Peyer's patch (tissue), 4 donors: ENCODE data around the gene TBXAS1.

ENCODE experiments used
- CTCF ChIP-seq, 6 experiments: fragments of 450-650 bp in 4 of 6; fragments of 200-600 bp in 2 of 6; sonication (generic) in 1 of 6; IDR thresholded peaks; one replicate each; pipeline ENCODE4 v1.5.1; 2017 to 2019; ENCODE audit warnings: antibody characterized with exemption in 6 of 6, mild to moderate bottlenecking in 3 of 6, moderate library complexity in 1 of 6
- POLR2A ChIP-seq, 2 donors: fragments of 450-650 bp; IDR thresholded peaks; one replicate each; pipeline ENCODE4 v1.5.1; 2017; ENCODE audit warnings: antibody characterized with exemption in 2 of 2, mild to moderate bottlenecking in 2 of 2, moderate library complexity in 2 of 2

GRCh38 chr7:139823959-139824521 lies 5.0 kb upstream of the TBXAS1 start:
- no peak for TF ChIP-seq CTCF (IDR thresholded peaks at IDR 0.05)
- no peak for TF ChIP-seq POLR2A (IDR thresholded peaks at IDR 0.05)
